ENCODE measurements around the gene TNIK. TPM values are rescaled to one million over a fixed set of nuclear protein-coding genes. Genes with fewer than 3 reads are reported as not detected.

The TNIK gene
- total and polyA plus RNA-seq, 2 experiments from 2014 or later, result 7.4 to 13.8 TPM

GRCh38 chr3:171237009-171237385 lies 223.2 kb downstream of the TNIK start:
- Histone ChIP-seq H3K4me3 (no peak overlapping the region), H3K36me3 (replicated peaks; ENCODE audit: insufficient read depth, low read depth) (no peaks in the 10 kb centered on the region), H2AFZ (no peak overlapping the region), H4K20me1 (ENCODE audit: insufficient read depth, poor library complexity, severe bottlenecking) (no peaks in the 10 kb centered on the region), H3K27me3 (no peaks in the 10 kb centered on the region), H3K9me2 (replicated peaks; ENCODE audit: insufficient read depth) (no peaks in the 10 kb centered on the region), H3K9me3 (ENCODE audit: low read depth) (no peaks in the 10 kb centered on the region), H3K4me1 (ENCODE audit: insufficient read depth) (no peaks in the 10 kb centered on the region), H3K4me2 (no peak overlapping the region), H3K79me2 (no peaks in the 10 kb centered on the region), H3K27ac (no peak overlapping the region)
- TF ChIP-seq EZH2 (IDR thresholded peaks at IDR 0.05; ENCODE audit: borderline replicate concordance) (no peak), EZH2phosphoT487 (IDR thresholded peaks at IDR 0.05; ENCODE audit: low read depth, severe bottlenecking, unreplicated experiment) (no peak), CTCF (IDR thresholded peaks at IDR 0.05; ENCODE audit: poor library complexity) (no peak)
- WGBS (ENCODE audit: low lambda C conversion rate, missing lambda C conversion rate), result 89% methylated on average over 2 of the region's 2 CpGs
- DNase-seq (ENCODE audit: low spot score), result no peak

GRCh38 chr3:171236265-171237008 lies 223.8 kb downstream of the TNIK start:
- Histone ChIP-seq H3K79me2 (no peaks in the 10 kb centered on the region), H3K4me1 (ENCODE audit: insufficient read depth) (no peaks in the 10 kb centered on the region), H3K9me3 (ENCODE audit: low read depth) (no peaks in the 10 kb centered on the region), H3K9me2 (replicated peaks; ENCODE audit: insufficient read depth) (no peaks in the 10 kb centered on the region), H3K4me3 (no peak overlapping the region), H4K20me1 (ENCODE audit: insufficient read depth, poor library complexity, severe bottlenecking) (no peaks in the 10 kb centered on the region), H3K27me3 (no peaks in the 10 kb centered on the region), H3K36me3 (replicated peaks; ENCODE audit: insufficient read depth, low read depth) (no peaks in the 10 kb centered on the region), H3K27ac (no peak overlapping the region), H2AFZ (no peak overlapping the region), H3K4me2 (no peak overlapping the region)
- TF ChIP-seq EZH2phosphoT487 (IDR thresholded peaks at IDR 0.05; ENCODE audit: low read depth, severe bottlenecking, unreplicated experiment) (no peak), EZH2 (IDR thresholded peaks at IDR 0.05; ENCODE audit: borderline replicate concordance) (no peak), CTCF (IDR thresholded peaks at IDR 0.05; ENCODE audit: poor library complexity) (no peak)
- 66% methylated on average over 8 of the region's 8 CpGs for WGBS (ENCODE audit: low lambda C conversion rate, missing lambda C conversion rate)
- no peak for DNase-seq (ENCODE audit: low spot score)

GRCh38 chr3:171234298-171235010 lies 225.8 kb downstream of the TNIK start:
- Histone ChIP-seq H3K4me1 (ENCODE audit: insufficient read depth) (no peaks in the 10 kb centered on the region), H3K9me2 (replicated peaks; ENCODE audit: insufficient read depth) (no peaks in the 10 kb centered on the region), H3K4me2 (no peak overlapping the region), H4K20me1 (ENCODE audit: insufficient read depth, poor library complexity, severe bottlenecking) (no peaks in the 10 kb centered on the region), H3K79me2 (no peaks in the 10 kb centered on the region), H3K9me3 (ENCODE audit: low read depth) (no peaks in the 10 kb centered on the region), H3K27ac (no peak overlapping the region), H3K36me3 (replicated peaks; ENCODE audit: insufficient read depth, low read depth) (no peaks in the 10 kb centered on the region), H3K4me3 (no peak overlapping the region), H3K27me3 (no peaks in the 10 kb centered on the region), H2AFZ (no peak overlapping the region)
- DNase-seq (ENCODE audit: low spot score), result no peak
- TF ChIP-seq CTCF (IDR thresholded peaks at IDR 0.05; ENCODE audit: poor library complexity) (no peak), EZH2 (IDR thresholded peaks at IDR 0.05; ENCODE audit: borderline replicate concordance) (no peak), EZH2phosphoT487 (IDR thresholded peaks at IDR 0.05; ENCODE audit: low read depth, severe bottlenecking, unreplicated experiment) (no peak)
- WGBS (ENCODE audit: low lambda C conversion rate, missing lambda C conversion rate), result 98% methylated on average over 8 of the region's 8 CpGs

Measured in hepatocyte (in vitro differentiated cells).